ENCODE measurements around the gene OR11G2.
"Not testable (repeated sequence)": the region's sequence is repeated elsewhere in the genome, so short reads cannot be mapped to it uniquely, and the experiment has no call there.

Gene OR11G2

GRCh38 chr14:20190596-20190995, at the start of gene OR11G2:
Gene OR11G2 (plus strand): TSS chr14:20190896. CDS start chr14:20197438, 6,542 bp downstream.
- DNase-seq, result no peak

GRCh38 chr14:20143911-20144310, 46.8 kb upstream of the OR11G2 start:
- DNase-seq, result no peak

GRCh38 chr14:20144820-20145219, 45.9 kb upstream of the OR11G2 start:
- DNase-seq, result no peak

- DNase-seq, result no peak
Measured at GRCh38 chr14:20164462-20164861, 26.2 kb upstream of the OR11G2 start.

GRCh38 chr14:20167091-20167490, 23.6 kb upstream of the OR11G2 start:
- DNase-seq, result no peak

- DNase-seq, result not testable (repeated sequence)
Measured at GRCh38 chr14:20169852-20170251, 20.8 kb upstream of the OR11G2 start.

GRCh38 chr14:20174205-20174604, 16.5 kb upstream of the OR11G2 start:
- not testable (repeated sequence) for DNase-seq

- DNase-seq, result no peak
Measured at GRCh38 chr14:20176330-20176729, 14.4 kb upstream of the OR11G2 start.

GRCh38 chr14:20177433-20177974, 13.2 kb upstream of the OR11G2 start:
- no peak for DNase-seq

- no peak for DNase-seq
Measured at GRCh38 chr14:20179218-20179617, 11.5 kb upstream of the OR11G2 start.

- no peak for DNase-seq
Measured at GRCh38 chr14:20179880-20180279, 10.8 kb upstream of the OR11G2 start.

GRCh38 chr14:20180486-20180885, 10.2 kb upstream of the OR11G2 start:
- DNase-seq, result no peak

GRCh38 chr14:20184181-20184580, 6.5 kb upstream of the OR11G2 start:
- no peak for DNase-seq

GRCh38 chr14:20191396-20191795, 700 bp downstream of the OR11G2 start:
- no peak for DNase-seq

- no peak for DNase-seq
Measured at GRCh38 chr14:20194101-20194500, 3.4 kb downstream of the OR11G2 start.

GRCh38 chr14:20195170-20195569, 4.5 kb downstream of the OR11G2 start:
- DNase-seq, result not testable (repeated sequence)

GRCh38 chr14:20195911-20196310, 5.2 kb downstream of the OR11G2 start:
- DNase-seq, result no peak

GRCh38 chr14:20197459-20197858, 6.8 kb downstream of the OR11G2 start:
- DNase-seq, result no peak

- DNase-seq, result no peak
Measured at GRCh38 chr14:20198991-20199390, 8.3 kb downstream of the OR11G2 start.

GRCh38 chr14:20204721-20205120, 14.0 kb downstream of the OR11G2 start:
- no peak for DNase-seq

GRCh38 chr14:20209595-20209994, 18.9 kb downstream of the OR11G2 start:
- DNase-seq, result no peak

- not testable (repeated sequence) for DNase-seq
Measured at GRCh38 chr14:20212406-20212805, 21.7 kb downstream of the OR11G2 start.

GRCh38 chr14:20215196-20215595, 24.5 kb downstream of the OR11G2 start:
- DNase-seq, result no peak

- no peak for DNase-seq
Measured at GRCh38 chr14:20219033-20219432, 28.3 kb downstream of the OR11G2 start.

- DNase-seq, result no peak
Measured at GRCh38 chr14:20223410-20223809, 32.7 kb downstream of the OR11G2 start, which contains the start of gene OR11H6. Gene OR11H6 (plus strand): TSS chr14:20223710. CDS start chr14:20223710, 0 bp downstream.

All from NCI-H2107 (cell line).